NCI-H1930 (cell line): ENCODE data around the gene SLC11A2.
"Not testable (repeated sequence)": the region's sequence is repeated elsewhere in the genome, so short reads cannot be mapped to it uniquely, and the experiment has no call there.

Experiments used
- DNase-seq, 2 experiments: peaks; one replicate each; lab custom pipeline; 2025; lab: John Stamatoyannopoulos, UW

SLC11A2 gene

DNA sequence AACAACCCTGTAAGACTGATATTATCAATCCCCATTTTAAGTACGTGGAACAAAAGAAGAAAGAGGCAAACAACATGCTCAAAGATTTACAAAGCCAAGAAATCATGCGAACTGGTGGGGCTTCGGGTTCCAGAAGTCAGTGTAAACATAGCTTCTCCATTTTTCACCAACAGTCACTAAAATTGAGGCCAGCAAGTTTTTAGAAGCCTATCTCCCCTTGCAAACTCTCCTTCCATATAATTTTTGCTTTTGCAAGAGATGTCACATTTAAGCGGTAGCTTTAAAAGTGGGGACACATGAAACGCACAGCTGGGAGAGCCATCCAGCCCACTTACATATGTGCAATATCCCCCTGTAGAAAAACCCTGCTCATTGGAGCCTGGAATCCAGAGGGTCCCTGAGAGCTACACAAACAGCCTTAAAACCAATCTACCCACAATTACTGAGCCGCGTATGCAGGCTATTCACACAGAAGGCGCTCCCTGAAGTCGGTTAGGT, 797 bp downstream of the SLC11A2 start:
- DNase-seq = no peak

- DNase-seq = no peak
Measured at GRCh38 chr12:51023625-51024382, 2.4 kb downstream of the SLC11A2 start.

- DNase-seq = no peak
Measured at GRCh38 chr12:51021694-51022093, 4.5 kb downstream of the SLC11A2 start.

DNA sequence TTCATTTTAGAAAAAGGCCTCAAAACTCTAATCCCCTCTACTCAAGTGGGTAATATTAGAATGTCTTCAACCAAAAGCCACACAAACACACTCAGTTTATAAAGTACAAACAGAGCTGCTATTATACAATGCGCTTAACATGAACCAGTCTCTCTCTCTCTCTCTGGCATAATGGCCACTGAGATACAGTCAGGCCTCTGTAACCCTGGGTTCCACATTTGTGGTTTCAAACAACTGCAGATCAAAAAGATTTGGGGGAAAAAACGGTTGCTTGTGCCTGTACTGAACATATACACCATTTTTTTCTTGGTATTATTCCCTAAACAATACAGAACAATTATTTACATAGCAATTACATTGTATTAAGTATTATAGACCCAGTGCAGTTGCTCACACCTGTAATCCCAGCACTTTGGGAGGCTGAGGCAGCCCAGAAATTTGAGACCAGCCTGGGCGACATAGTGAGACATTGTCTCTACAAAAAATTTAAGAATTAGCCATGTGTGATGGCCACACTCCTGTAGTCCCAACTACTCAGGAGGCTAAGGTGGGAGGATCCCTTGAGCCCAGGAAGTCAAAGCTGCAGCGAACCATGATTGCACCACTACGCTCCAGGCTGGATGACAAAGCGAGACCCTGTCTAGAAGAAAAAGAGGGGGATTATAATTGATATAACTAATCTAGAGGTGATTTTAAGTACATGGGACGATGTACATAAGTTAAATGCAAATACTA, 5.6 kb downstream of the SLC11A2 start:
- DNase-seq = peak; percentile 54 to 77

DNA sequence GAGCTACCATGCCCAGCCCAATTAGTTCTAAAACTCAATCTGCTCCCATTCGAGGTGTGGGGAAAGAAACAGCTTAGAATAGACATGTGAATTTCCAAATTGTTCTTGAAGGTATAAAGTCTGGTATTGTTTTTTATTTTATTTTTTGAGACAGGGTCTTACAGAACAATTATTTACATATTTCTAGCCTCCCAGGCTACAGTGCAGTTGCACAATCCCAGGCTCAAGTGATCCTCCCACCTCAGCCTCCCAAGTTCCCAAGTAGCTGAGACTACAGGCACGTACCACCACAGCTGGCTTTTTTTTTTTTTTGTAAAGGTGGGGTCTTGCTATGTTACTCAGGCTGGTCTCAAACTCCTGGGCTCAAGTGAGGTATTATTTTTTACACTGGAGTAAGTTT, 6.3 kb downstream of the SLC11A2 start:
- DNase-seq = no peak

DNA sequence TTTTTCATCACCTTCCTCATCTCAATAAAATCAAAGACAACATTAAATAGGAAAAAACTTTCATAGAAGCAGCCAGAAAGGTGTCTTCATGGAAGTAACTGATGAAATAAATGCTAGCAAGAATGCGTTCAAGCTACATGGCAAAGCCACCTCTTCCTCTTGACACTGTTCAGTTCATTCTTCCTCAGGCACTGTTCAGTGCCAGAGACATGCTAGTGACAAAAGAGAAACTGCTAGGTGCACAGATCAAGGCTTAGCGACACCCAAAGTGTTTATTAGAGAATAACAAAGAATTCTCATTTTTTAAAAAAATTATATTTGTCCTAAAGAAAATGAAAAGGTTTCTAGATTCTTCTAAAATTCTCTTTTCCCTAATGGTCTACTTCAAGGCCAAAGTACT, 7.2 kb downstream of the SLC11A2 start:
- no peak for DNase-seq

GRCh38 chr12:51017452-51017851, 8.7 kb downstream of the SLC11A2 start:
- no peak for DNase-seq

DNA sequence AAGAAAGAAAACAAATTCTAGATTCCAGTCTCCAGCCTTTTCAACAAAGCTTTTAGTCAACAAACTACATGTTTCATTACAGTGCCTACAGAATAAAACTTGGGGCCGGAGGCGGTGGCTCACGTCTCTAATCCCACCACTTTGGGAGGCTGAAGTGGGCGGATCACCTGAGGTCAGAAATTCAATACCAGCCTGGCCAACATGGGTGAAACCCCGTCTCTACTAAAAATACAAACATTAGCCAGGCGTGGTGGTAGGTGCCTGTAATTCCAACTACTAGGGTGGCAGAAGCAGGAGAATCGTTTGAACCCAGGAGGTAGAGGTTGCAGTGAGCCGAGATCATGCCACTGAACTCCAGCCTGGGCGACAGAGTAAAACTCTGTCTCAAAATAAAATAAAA, 11.7 kb downstream of the SLC11A2 start:
- not testable (repeated sequence) for DNase-seq

DNA sequence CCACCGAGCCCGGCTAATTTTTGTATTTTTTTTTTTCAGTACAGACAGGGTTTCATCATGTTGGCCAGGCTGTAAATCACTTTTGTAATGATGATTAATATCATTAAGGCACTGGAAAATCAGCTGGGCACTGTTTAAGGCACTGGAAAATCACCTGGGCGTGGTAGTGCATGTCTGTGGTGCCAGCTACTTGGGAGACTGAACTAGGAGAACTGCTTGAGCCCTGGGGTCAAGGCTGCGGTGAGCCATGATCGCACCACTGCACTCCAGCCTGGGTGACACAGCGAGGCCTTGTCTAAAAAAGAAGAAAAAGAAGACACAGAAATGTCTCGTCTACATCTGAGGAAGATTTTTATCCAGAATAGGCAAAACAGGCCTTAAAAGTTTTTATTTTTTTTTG, 12.7 kb downstream of the SLC11A2 start:
- no peak for DNase-seq

DNA sequence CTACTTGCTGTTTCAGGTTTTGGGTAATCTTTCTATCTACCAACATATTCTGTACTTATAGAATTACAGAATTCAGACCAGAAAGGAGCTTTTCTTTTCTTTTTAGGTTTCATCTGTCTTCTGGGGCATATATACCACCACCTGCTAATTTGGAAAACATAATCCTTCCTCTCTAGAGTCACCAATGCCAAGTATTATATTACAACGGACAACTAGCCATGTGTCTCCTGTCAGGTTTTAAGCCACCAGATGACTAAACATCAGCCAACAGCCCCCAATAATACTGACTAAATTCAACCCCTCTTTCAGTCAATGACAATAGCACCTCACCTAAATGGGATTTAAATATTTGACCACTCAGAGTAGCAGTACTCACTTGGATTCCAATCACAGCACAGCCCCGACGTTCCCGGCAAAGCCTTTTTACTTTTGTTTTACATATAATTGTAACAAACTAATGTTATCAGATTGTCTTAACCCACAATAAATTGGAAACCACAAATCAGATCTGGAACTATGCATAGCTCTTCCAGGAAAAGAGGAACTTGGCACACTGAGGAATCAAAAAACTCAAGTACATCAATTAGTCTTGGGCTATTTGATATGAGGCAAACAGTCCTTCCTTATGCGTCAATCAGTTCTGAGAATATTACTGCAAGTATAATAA, 13.5 kb downstream of the SLC11A2 start:
- no peak for DNase-seq

DNA sequence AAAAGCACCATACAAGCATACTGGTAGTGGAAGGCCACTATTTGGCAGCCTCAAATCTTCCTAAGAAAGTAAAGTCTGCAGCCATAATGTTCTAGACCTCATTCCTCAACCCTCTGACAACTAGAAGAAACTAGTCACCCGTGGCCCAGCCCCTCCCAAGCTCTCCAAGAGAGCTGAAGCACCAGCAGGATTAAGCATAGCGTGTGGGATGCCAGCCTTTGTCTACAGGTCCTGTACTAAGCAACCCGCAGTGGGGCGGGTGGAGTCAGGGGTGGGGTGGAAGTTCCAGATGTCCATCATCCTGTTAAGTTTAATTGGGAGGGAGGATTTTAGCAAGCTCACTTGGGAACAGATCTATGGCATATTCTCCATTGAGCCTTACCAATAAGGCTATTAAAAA, 14.2 kb downstream of the SLC11A2 start:
- no peak for DNase-seq

DNA sequence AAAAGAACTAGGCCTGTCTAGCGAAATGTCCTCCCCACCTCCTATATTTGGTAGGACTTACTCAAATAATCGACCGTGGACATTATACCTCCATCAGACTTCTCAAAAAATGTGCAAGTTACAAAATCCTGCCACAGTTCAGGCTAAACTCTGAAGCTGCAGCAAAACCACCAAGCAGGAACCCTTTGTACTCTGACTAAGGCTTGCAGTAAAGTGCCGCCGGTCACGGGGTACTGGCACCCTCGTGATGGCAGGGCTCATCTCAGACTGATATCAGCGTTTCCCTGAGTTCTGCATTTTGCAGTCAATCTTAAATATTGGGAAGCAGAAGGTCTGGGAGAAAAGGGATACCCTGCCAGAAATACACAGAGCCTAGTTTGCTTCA, 17.1 kb downstream of the SLC11A2 start:
- DNase-seq = no peak

GRCh38 chr12:51008329-51009055, 17.7 kb downstream of the SLC11A2 start:
- DNase-seq = no peak

DNA sequence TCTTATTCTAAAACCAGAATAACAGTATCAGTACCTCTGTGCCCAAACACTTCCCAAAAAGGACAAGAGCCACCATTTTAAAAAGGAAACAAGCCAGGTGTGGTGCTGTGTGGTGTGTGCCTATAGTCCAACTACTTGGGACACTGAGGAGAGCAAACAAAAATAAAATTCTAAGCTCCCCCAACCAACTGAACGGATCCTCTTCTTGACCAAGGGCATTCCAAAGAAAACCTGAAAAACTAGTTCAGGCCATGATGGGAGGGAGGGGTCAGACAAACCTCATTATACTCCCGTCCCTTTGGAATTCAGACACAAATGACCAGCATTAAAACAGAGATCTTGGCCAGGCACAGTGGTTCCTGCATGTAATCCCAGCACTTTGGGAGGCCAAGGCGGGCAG, 20.5 kb downstream of the SLC11A2 start:
- DNase-seq = no peak

- no peak for DNase-seq
Measured at GRCh38 chr12:51005030-51005429, 21.2 kb downstream of the SLC11A2 start.

DNA sequence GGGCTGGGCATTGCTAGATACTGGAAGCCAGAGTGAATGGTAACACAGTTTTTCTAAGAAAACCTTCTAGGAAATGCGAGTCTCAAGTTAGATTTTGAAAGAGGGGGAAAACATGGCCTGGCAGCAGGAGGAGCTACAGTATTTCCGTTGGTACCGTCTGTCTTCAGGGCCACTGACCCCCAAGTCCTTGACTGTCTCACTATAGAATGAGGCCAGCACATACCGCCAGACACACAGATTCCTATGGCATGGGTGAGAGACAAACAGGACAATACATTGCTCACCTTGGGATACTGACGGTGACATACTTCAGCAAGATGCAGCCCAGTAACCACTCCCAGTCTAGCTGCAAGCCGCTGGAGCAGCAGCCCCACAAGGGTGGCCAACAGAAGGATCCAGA, 21.7 kb downstream of the SLC11A2 start:
- no peak for DNase-seq

DNA sequence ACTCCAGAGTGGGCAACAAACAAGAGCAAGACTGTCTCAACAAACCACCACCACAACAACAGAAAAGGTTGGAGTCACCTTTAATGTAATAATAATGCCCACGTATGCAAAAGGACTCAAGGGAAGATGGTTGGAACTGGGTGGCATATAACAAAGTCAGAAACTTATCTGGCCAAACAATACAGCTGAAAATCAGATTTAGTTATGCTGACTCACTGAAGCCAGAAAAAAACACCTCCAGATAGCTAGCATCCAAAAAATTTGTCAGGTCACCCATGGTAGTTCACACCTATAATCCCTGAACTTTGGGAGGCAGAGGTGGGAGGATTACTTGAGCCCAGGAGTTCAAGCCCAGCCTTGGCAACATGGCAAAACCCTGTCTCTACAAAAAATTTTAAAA, 24.4 kb downstream of the SLC11A2 start:
- DNase-seq = no peak

DNA sequence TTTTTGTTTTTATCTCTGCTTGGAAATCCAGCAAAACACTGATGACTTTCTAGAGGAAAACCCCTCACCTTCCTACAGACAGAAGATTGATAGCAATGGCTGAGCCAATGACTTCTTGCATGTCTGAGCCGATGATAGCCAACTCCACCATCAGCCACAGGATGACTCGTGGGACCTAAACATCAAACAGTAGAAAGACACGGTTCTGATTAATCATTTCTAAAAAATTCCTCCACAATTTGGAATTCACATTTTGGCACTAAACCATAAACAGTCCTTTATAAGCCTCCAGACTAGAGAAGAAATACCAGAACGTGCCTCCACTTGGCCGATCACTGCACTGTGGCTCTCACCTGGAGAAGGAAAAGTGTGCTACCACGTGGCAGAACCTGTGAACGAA, 25.9 kb downstream of the SLC11A2 start:
- DNase-seq = no peak

DNA sequence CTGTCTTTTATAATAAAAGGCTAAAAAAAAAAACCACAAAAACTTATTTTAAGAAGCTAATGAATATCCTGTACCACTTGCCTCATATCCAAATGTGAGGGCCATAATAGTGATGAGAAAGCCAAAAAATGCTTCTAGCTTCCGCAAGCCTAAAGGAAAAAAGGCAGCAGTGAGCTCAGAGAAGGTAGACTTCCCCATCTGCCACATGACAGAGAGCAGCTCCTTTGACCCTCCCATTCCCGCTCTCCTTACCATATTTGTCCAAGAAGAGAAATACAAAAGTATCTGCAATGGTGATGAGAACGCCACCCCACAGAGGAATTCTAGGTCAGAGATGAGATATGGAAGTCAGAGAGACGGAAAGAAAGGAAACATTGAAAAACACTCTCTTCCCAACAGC, 27.1 kb downstream of the SLC11A2 start:
- DNase-seq = no peak

GRCh38 chr12:50992819-50993218, 33.4 kb downstream of the SLC11A2 start:
- DNase-seq = no peak

DNA sequence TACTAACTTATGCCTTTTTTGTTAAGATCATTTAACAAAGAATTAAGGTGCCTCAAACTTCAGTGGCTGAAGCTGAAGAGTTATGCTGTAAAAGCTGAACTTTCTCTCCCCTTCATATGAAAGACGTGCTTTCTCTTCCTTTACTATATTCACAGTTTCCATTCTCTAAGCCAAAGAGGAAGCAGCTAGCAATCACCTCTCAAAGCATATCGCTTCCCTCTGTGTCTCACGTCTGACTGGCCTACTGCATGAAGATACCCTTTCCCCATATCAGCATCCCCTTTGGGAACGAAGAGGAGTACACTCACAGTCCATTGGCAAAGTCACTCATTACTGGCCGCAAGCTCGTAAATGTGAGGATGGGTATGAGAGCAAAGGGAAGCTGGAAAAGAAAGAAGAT, 34.9 kb downstream of the SLC11A2 start:
- no peak for DNase-seq

DNA sequence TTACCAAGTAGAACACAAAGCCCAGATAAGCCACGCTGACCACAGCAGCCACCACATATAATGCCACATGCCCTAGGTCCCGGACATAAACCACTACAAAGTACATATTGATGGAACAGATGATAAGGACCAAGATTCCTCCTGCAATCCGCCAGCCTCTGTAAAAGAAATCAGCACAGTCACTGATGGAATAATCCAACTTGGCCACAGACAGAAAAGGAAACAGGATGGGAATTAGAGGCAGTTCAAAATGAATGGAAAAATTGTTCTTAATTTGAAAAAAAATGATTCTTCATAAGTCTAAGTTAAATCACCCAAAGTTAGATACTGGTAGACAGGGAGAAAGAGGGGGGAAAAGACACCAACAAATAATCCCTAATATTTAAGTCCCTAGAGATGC, 35.4 kb downstream of the SLC11A2 start:
- no peak for DNase-seq
